ENCODE data around the gene DDX43.
"Not testable (repeated sequence)": the region's sequence is repeated elsewhere in the genome, so short reads cannot be mapped to it uniquely, and the experiment has no call there.

DDX43 gene

DNA sequence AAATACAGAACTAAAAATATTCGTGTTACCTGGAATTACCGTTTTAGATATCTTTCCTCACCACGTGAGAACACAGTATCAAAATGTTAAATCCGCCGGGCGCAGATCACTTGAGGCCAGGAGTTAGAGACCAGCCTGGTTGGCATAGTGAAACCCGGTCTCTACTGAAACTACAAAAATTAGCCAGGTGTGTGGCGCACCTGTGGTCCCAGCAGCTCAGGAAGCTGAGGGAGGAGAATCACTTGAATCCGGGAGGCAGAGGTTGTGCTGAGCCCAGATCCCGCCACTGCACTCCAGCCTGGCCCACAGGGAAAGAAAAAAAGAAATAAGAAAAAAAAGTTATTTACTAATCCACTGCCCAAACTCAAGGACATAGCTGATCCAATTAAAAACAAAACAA lies 4.8 kb upstream of the DDX43 start:
- DNase-seq = no peak

DNA sequence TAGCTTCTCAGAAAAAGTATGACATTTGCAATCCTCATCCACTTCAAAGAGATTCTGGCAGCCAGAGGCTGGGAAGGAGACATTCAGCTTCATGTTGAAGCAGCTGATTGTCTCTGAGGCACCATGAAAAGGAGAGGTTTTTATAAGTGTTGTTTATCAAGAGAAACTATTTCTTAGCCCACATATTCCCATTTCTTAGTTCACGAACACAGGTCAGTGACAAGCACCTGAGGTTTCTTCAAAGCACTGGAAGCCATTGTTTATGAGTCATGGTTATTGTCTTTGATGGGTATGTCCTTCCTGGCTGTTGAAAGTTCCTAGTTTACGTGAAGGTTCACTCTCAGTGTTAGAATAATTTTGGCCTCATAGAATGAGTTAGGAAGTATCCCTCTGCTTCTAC lies 3.0 kb upstream of the DDX43 start:
- no peak for DNase-seq

DNA sequence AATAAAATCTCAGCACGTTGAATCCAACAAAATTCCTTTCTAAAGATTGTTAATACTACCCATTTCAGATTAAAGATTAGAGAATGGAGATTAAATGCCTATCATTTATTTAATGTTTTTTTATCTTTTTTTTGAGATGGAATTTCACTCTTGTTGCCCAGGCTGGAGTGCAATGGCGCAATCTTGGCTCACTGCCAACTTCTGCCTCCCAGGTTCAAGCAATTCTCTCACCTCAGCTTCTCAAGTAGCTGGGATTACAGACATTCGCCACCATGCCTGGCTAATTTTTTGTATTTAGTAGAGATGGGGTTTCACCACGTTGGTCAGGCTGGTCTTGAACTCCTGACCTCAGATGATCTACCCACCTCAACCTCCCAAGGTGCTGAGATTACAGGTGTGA lies 2.4 kb upstream of the DDX43 start:
- DNase-seq = not testable (repeated sequence)

DNA sequence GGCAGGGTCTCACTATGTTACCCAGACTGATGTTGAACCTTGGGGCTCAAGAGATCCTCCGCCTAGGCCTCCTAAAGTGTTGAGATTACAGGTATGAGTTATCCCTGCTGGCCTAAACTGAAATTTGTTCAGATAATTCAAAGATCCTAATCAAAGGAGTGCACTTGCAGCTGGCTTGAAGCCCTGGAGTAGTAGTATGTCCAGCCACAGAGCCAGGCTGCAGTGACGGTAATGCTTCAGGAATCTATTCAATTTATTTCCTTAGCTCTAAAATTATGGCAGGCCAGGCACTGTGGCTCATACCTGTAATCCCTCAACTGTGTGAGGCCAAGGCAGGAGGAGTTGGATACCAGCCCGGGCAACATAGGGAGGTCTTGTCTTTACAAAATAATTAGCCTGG lies 1.4 kb upstream of the DDX43 start:
- DNase-seq = no peak

DNA sequence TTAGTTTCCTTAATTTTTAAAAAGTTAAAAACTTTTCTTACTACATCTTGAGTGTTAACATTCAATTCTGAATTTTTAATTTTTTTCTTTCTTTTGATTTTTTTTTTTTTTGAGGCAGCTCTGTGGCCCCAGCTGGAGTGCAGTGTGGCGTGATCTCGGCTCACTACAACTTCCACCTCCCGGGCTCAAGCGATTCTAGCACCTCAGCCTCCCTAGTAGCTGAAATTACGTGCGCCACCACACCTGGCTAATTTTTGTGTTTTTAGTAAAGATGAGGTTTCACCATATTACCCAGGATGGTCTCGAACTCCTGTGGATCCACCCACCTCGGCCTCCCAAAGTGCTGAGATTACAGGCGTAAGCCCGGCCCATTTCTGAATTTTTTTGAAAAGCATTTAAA lies 1.2 kb downstream of the DDX43 start:
- no peak for DNase-seq

DNA sequence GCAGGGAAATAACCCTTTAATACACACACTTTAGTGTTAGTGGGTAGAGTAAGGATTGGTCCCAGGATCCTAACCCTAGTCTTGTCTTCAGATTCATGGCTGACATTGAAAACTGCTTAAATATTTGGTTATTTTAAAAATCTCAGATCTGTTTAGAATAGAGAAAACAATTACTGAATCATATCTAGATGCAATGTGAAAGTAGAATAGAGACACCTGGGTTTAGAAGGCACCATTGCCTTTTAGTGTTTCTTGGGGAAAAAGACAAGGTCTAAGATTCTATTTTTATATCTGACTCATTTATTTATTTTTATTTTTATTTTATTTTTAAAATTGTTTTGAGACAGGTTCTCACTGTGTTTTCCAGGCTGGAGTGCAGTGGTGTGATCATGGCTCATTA lies 6.0 kb downstream of the DDX43 start:
- DNase-seq = no peak

DNA sequence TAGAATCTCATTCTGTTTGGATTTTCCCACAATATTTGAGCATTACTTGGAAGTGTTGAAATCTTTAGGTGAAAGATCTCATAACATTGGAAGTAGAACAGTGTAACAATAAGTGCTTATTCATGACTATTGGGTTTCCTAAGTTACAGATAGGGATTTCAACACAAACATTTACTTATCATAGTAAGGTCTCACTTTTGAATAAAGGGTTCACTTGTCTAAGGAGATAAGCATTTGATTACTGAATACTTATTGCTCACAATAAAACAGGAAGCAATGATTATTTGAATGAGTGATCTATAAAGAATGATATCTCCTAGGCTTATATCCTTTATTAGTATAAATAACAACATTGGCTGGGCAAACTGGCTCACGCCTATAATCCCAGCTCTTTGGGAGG lies 14.8 kb downstream of the DDX43 start:
- no peak for DNase-seq

DNA sequence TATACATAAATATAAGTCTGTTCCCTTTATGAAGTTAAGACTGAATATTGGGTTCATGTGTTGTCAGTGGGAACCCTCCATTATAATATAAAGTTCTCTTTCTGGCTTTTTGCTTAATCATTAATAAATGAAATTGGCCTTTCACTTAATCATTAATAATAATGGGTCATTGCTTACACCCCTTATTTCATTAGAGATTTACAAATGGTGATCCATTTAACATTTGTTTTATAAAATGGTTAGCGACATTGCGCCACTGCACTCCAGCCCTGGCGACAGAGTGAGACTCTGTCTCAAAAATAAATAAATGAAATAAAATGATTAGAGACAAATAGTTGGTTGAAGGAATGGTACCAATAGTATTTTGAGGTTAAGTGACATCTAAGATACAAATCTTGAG lies 18.5 kb downstream of the DDX43 start:
- DNase-seq = no peak

DNA sequence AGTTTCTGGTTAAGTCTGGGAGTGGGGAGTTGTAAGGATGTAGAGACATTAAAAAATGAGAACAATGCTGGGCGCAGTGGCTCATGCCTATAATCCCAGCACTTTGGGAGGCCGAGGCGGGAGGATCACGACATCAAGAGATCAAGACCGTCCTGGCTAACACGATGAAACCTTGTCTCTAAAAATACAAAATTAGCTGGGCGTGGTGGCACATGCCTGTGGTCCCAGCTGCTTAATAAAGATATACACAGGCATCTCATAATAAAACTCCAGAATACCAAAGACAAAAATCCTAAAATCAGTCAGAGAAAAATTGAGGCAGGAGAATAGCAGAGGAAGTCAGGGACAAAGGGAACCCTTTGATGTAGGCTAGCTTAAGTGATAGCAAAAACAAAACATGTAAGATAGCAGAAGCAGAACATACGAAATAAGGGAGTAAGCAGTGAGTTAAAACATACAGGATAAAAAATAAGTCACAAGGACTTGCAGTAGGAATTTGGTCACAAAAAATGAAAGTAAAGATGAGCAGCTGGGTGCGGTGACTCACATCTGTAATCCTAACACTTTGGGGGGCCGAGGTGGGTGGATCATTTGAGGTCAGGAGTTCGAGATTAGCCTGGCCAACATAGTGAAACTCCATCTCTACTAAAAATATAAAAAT lies 23.6 kb downstream of the DDX43 start:
- DNase-seq = no peak

DNA sequence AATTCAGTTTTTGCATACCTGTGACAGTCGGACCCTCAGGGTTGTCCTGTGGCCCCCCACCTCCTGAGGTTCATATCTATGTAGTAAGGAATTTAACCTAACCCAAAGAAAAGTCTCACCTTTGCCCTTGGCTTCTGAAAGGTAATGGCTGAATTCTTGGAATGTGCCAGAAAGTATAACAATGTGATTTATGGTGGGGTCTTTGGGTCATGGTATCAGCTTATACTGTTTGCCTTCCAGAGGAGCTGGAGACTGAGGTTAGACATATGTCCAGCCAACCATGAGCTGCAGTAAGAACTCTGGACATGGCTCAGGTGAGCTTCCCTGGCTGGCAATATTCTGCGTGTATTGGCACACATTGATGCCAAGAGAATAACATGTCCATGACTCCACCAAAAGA lies 26.9 kb downstream of the DDX43 start:
- no peak for DNase-seq

DNA sequence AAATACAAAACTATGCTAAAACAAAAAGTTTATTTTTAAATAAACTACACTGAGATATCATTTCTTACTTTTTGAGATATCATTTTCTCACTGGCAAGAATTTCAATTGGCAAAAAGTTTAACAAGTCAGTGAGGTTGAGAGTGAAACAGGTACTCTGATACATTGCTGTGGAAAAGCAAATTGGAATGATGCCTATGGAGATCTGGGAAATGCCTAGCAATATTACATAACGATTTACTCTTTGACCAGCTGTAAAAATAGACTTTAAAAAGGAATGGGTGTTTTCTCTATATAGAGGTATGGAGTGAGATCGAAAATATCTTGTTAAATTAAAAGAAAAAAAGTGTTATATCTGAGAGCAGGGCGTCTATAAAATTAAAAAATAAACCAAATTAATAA lies 40.6 kb downstream of the DDX43 start:
- DNase-seq = no peak

DNA sequence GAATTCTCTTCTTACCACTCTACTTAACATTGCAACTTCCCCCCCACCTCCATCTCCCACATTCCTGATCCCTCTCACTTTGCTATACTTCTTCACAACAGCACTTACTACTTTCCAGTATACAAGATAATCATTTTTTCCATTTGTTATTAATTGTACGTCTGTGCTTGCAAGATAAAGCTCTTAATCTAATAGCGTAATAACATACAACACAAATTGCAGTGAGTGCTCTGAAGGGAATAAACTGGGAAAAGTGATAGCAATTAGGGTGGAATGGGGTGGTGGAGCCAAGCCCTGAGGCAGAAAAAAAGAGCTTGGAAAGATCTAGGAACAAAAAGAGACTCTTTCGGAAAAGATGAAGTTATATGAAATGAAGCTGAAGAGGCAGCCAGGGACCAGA lies 48.9 kb downstream of the DDX43 start:
- no peak for DNase-seq

DNA sequence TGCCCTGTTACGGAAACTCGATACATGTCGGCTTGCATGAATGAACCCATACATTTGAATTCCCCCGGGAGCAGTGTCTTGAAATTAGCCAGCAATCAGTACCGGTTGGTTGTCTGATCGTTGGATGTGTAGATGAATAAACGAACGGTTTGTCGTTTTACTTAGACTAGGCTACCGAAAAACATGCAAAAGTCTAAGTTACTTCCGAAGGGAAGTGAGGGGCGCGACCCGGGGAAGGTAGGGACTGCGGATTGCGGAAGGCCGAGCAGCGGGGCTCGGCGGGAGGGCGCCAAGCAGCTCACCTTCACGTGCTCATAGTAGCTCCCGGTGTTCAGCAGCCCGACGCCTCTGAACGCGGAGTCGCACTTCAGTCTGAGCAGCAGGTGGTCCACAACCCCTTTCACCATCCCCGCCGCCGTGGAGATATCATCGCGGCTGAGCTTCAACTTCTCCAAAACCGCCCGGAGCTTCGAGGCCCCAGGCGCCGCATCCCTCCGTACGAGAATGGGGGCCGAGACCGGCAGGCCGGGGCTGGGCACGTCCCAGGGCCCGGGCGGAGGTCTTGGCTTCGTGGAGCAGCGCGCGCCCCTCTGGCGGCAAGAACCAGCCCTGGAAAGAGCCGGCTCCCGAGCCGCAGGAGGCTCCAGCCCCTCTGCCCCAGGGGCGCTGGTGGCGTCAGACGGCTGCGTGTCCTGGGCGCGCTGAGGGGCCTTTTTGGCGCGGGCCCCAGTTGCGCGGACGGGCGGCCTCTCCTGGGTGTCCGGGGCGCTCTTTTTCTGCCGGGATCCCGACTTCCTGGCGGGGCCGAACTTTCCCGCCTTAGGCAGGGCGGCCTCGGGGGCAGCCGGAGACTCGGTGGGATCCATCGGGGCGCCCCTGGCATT lies 56.8 kb downstream of the DDX43 start:
- peak; percentile 36 to 59 for DNase-seq

DNA sequence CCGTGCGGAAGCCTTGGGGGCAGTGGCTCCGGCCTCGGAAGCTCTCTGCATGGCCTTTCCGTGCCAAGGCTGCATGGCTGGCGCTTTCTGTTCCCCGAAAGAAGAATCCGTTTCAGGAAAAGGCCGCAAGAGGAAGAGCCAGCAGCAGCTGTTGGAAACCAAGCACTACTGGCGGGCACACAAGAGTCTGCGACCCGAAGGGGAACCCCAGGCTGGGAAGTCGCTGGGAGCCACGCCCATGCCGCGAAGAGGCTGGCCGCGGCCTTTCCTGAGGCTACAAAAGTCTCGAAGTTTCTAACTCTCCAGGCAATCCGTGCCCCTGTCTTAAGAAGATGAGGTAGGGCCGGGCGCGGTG lies 57.5 kb downstream of the DDX43 start, which contains the start of gene CGAS:
Gene CGAS (minus strand): TSS at position 191 of the 355 bp plus-strand sequence. CDS start 116 bp downstream, at position 75.
- peak; percentile 92 to 93 for DNase-seq

DNA sequence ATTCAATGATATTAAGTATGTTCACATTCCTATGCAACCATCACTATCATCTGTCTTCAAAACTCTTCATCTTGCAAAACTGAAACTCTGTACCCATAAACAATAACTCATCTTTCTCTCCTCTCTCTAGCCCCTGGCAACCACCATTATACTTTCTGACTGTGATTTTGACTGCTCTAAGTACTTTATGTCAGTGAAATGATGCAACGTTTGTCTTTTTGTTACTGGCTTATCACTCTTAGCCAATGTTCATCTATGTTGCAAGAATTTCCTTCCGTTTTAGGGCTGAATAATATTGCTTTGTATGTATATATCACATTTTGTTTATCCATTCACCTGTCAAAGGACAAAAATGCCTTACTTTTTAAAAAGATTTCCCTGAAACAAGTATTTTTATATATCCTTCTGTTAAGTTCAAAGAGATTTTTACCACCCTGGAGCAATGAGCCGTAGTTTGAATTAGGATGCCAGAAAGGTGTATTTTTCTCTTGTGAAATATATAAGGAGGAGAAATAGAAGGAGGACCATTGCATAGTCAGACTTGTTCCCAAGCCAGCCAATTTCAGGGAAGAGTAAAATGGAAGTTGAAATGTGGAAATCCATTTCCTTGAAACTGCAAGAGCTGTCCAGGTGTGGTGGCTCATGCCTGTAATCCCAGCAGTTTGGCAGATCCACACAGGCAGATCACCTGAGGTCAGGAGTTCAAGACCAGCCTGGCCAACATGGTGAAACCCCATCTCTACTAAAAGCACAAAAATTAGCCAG lies 61.4 kb downstream of the DDX43 start:
- peak; percentile 72 for DNase-seq

DNA sequence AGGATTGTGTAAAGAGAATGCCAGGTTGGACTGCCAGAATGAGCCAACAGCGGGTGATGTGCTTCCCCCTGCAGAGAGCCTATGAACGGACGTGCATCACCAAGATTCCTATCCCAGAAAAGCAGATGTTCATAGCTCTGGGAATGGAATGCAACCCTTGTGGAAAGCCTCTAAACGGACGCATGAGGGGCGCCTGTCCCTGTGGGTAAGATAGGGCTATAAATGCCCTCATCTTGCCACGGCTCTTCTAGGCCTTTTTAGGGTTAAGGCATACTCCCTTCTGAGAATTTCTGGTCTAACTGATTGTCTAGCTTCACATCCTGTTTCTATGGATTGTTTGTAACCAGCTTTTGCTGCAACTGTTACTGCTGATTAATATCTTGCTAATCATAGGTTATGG lies 64.8 kb downstream of the DDX43 start:
- DNase-seq = not testable (repeated sequence)

DNA sequence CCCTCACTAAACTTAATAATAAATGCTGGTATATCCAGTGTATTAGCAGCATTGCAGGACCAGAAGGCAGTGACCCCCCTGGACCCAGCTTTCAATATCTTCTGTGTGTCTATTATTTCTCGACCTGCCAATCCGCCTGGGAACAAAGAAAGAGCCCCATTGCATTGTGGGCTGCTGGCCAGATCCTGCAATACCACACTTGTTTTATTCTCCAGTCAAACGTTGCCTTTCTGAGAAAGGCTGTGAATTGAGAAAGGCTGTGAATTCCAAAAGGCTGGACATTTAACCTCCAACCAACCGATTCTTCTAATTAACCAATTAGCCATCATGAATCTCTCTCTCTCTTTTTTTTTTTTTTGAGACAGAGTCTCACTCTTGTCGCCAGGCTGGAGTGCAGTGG lies 65.4 kb downstream of the DDX43 start:
- peak; percentile 7 to 17 for DNase-seq

DNA sequence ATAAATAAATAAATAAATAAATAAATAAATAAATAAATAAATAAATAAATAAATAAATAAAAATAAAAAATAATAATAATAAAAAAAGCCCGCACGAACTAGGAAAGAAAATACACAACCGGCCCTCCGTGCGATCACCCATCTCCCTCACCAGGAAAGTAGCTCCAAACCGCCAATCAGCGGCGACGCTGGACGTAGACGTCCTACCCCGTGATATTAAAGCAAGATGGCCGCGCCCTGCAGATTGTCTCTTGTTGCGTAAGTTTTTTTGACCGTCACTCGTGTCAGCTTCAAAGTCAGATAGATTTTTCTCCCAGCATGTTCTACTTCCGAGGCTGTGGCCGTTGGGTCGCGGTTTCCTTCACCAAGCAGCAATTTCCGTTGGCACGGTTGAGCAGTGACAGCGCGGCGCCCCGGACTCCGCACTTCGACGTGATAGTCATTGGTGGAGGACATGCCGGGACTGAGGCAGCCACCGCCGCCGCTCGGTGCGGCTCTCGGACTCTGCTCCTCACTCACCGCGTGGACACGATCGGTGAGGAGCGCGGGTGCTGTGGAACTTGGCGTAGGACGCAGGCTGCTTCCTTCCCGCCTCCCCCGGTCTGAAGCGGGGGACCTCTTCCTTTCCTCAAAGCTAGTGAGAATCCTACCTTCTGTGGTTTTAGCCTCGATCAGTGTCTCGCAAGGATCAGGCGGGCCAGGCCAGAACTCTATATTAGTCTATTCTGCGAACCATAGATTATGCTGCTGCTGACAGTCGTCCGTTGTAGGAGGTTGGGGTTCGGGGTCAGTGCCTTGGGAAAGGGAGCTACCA lies 67.1 kb downstream of the DDX43 start, which contains the start of gene MTO1:
Gene MTO1 (plus strand): TSS at position 201 of the 814 bp plus-strand sequence. CDS start 118 bp downstream, at position 319.
- peak; percentile 93 to 95 for DNase-seq

Data from Kasumi-1 (cell line).